ENCODE measurements around the gene RMI2.

The RMI2 gene

DNA sequence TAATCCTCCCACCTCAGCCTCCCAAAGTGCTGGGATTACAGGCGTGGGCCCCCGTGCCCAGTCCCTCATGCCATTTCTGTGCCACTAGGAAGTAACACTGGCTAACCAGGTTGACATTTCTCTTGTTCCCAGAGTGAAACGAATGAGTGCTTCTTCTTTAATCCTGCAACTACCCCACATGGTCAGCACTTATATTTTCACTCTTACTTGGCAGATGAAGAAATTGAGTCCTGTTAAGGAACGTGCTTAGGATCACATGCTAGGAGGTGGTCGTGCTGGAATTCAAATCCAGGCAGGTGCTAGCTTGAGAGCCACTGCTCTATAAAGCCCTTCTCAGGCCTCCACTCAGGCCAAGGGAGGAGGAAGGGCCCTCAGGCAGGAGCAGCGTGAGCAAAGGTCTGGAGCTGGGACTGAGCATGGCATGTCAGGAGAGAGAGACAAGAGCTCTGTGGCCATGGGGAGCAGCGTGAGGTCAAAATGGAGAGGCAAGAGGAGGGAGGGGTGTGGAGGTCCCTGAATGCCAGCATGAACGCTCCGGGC lies 18.5 kb upstream of the RMI2 start:
- Histone ChIP-seq H3K27me3 (ENCODE audit: insufficient read depth, low read length) (no peaks in the 10 kb centered on the region), H2AFZ (ENCODE audit: insufficient read depth, low read length, poor library complexity) (no peak overlapping the region), H3K4ac (ENCODE audit: low read depth, low read length) (no peak overlapping the region), H2AK5ac (ENCODE audit: low read length) (peak overlapping the region; percentile 11), H3K9ac (ENCODE audit: low read length) (no peak overlapping the region), H3K4me1 (ENCODE audit: control insufficient read depth in 1 of 2, insufficient read depth in 2 of 2, low read length in 2 of 2) (peaks cover 16 to 28% of the 10 kb centered on the region in 2 experiments), H3K79me2 (ENCODE audit: control insufficient read depth, insufficient read depth, low read length, poor library complexity) (no peaks in the 10 kb centered on the region), H4K8ac (ENCODE audit: low read depth, low read length) (peak overlapping the region; percentile 33), H2BK120ac (ENCODE audit: insufficient read depth, low read length, poor library complexity) (peak overlapping the region; percentile 50), H3K27ac (ENCODE audit: low read depth, low read length) (peak overlapping the region; percentile 2), H3K23ac (ENCODE audit: low read length) (no peak overlapping the region), H3K18ac (ENCODE audit: low read length) (peak overlapping the region; percentile 34), H4K91ac (ENCODE audit: low read depth, low read length) (peak overlapping the region; percentile 67), H3K79me1 (ENCODE audit: low read length) (peaks cover 22% of the 10 kb centered on the region), H3K14ac (ENCODE audit: low read length) (peak overlapping the region; percentile 46), H2BK5ac (ENCODE audit: low read depth, low read length, poor library complexity) (peak overlapping the region; percentile 23), H3K4me3 (ENCODE audit: low read depth, low read length) (no peak overlapping the region), H3K9me3 (ENCODE audit: insufficient read depth, low read depth, low read length) (no peaks in the 10 kb centered on the region), H3K4me2 (ENCODE audit: low read length) (no peak overlapping the region), H4K12ac (ENCODE audit: low read depth, low read length) (no peak overlapping the region), H3K36me3 (ENCODE audit: control insufficient read depth in 1 of 2, insufficient read depth in 2 of 2, low read length in 2 of 2) (no peaks in the 10 kb centered on the region), H2BK12ac (ENCODE audit: low read length) (peak overlapping the region; percentile 8)
- no peak for DNase-seq
- WGBS (ENCODE audit: extremely low coverage, insufficient coverage, insufficient read length) = no CpG with 5 or more reads among the region's 9 CpGs

DNA sequence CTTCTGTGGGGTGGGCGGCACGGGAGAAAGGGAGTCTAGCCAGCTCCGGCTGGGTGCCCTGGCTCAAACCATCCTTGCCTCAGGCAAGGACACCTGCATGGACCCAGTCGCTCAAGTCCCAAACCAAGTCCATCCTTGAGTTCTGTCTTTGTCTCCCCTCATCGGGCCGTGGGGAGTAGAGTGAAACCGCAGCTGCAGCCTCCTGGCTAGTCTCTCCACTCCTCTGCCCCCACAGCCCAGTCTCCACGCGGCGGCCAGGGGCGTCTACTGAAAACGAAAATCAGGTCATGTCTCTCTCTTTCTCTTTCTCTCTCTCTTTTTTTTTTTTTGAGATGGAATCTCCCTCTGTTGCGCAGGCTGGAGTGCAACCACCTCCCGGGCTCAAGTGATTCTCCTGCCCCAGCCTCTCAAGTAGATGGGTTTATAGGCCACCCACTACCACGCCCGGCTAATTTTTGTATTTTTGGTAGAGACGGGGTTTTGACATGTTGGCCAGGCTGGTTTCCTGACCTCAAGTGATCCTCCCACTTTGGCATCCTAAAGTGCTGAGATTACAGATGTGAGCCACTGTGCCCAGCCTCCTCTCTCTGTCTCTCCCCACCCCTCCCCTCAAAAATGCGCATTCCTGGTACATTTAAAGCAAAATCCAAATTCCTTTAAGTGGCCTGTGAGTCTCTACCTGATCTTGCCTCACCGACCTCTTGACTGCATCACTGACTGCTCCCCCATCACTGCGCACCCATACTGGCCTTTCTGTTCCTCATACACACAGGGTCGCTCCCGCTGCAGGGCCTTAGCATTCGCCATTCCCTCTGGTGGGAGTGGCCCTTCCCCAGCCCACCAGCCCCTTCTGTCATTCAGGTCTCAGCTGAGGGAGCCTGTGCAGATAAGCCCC lies 17.7 kb upstream of the RMI2 start:
- WGBS (ENCODE audit: extremely low coverage, insufficient coverage, insufficient read length) = no CpG with 5 or more reads among the region's 23 CpGs

DNA sequence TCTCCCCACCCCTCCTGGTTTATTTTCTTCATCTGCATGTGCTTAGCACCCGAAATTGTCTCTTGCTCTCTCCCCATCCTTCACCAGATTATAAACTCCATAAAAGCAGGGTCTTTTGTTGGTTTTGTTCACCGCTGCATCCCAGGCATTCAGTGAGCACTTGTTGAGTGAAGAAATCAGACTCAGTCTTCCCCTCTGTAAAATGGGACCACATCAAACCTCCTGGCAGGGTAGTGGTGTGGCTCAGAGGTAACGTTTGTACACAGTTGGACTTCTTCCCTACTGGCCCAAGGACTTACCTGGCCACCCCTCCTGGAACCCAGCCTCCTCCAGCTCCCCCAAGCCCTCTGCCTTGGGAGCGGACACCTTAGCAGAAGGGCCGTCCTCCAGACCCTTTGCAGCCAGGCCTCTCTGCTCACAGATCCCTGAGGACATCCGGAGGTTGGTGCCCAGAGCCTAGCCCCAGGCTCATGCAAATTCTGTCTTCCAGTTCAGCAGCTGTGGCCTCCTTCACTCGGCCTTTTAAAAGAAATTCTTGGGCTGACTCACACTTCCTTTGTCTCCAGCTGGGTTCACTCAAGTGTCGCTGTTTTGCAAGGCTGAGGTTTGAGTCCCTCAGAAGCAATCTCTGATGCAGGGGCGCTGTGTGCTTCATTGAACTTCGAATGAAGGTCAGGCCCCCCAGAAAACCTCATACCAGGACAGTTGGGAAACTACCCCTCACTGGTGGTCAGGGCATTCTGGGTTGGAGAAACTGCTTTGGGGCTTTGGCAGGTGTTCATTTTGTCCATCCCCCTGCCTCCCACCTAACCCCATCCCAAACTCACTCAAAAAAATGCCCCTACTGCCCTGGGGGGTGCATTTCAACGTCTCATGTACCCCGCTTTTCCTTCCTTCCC lies 16.8 kb upstream of the RMI2 start:
- Histone ChIP-seq H3K9me3 (ENCODE audit: insufficient read depth, low read depth, low read length) (no peaks in the 10 kb centered on the region), H3K23ac (ENCODE audit: low read length) (no peak overlapping the region), H3K79me1 (ENCODE audit: low read length) (peaks cover 24% of the 10 kb centered on the region), H4K91ac (ENCODE audit: low read depth, low read length) (peak overlapping the region; percentile 98), H2BK12ac (ENCODE audit: low read length) (peak overlapping the region; percentile 98), H3K4ac (ENCODE audit: low read depth, low read length) (peak overlapping the region; percentile 39), H4K12ac (ENCODE audit: low read depth, low read length) (peak overlapping the region; percentile 1), H2AFZ (ENCODE audit: insufficient read depth, low read length, poor library complexity) (no peak overlapping the region), H3K9ac (ENCODE audit: low read length) (no peak overlapping the region), H3K79me2 (ENCODE audit: control insufficient read depth, insufficient read depth, low read length, poor library complexity) (peaks cover 2% of the 10 kb centered on the region), H2AK5ac (ENCODE audit: low read length) (peak overlapping the region; percentile 95), H3K14ac (ENCODE audit: low read length) (peak overlapping the region; percentile 82), H2BK120ac (ENCODE audit: insufficient read depth, low read length, poor library complexity) (peak overlapping the region; percentile 90), H3K18ac (ENCODE audit: low read length) (peak overlapping the region; percentile 82), H3K4me1 (ENCODE audit: control insufficient read depth in 1 of 2, insufficient read depth in 2 of 2, low read length in 2 of 2) (peaks cover 19 to 29% of the 10 kb centered on the region in 2 experiments), H3K4me3 (ENCODE audit: low read depth, low read length) (no peak overlapping the region), H3K4me2 (ENCODE audit: low read length) (peak overlapping the region; percentile 71), H4K8ac (ENCODE audit: low read depth, low read length) (peak overlapping the region; percentile 75), H3K27ac (ENCODE audit: low read depth, low read length) (peak overlapping the region; percentile 98), H2BK5ac (ENCODE audit: low read depth, low read length, poor library complexity) (peak overlapping the region; percentile 92), H3K27me3 (ENCODE audit: insufficient read depth, low read length) (no peaks in the 10 kb centered on the region), H3K36me3 (ENCODE audit: control insufficient read depth in 1 of 2, insufficient read depth in 2 of 2, low read length in 2 of 2) (no peaks in the 10 kb centered on the region)
- DNase-seq = peak; percentile 90 to 95
- WGBS (ENCODE audit: extremely low coverage, insufficient coverage, insufficient read length) = no CpG with 5 or more reads among the region's 12 CpGs

More for the DNA sequence above, 17.7 kb upstream of the RMI2 start:
- H3K4me3 ChIP-seq (ENCODE audit: low read depth, low read length) = no peak overlapping the region
- no peak overlapping the region for H2AFZ ChIP-seq (ENCODE audit: insufficient read depth, low read length, poor library complexity)
- H3K36me3 ChIP-seq (ENCODE audit: control insufficient read depth in 1 of 2, insufficient read depth in 2 of 2, low read length in 2 of 2) = no peaks in the 10 kb centered on the region
- H3K9ac ChIP-seq (ENCODE audit: low read length) = no peak overlapping the region
- no peaks in the 10 kb centered on the region for H3K79me2 ChIP-seq (ENCODE audit: control insufficient read depth, insufficient read depth, low read length, poor library complexity)
- H3K79me1 ChIP-seq (ENCODE audit: low read length) = peaks cover 22% of the 10 kb centered on the region
- peaks cover 16 to 28% of the 10 kb centered on the region in 2 experiments for H3K4me1 ChIP-seq (ENCODE audit: control insufficient read depth in 1 of 2, insufficient read depth in 2 of 2, low read length in 2 of 2)
- H3K4ac ChIP-seq (ENCODE audit: low read depth, low read length) = no peak overlapping the region
- H2AK5ac ChIP-seq (ENCODE audit: low read length) = peak overlapping the region; percentile 95
- H4K8ac ChIP-seq (ENCODE audit: low read depth, low read length) = peak overlapping the region; percentile 52
- peak overlapping the region; percentile 82 for H3K18ac ChIP-seq (ENCODE audit: low read length)
- no peaks in the 10 kb centered on the region for H3K9me3 ChIP-seq (ENCODE audit: insufficient read depth, low read depth, low read length)
- peak overlapping the region; percentile 82 for H3K14ac ChIP-seq (ENCODE audit: low read length)
- peak overlapping the region; percentile 93 for H4K91ac ChIP-seq (ENCODE audit: low read depth, low read length)
- no peak overlapping the region for H4K12ac ChIP-seq (ENCODE audit: low read depth, low read length)
- peak overlapping the region; percentile 86 for H2BK120ac ChIP-seq (ENCODE audit: insufficient read depth, low read length, poor library complexity)
- DNase-seq = no peak
- peak overlapping the region; percentile 98 for H3K27ac ChIP-seq (ENCODE audit: low read depth, low read length)
- no peaks in the 10 kb centered on the region for H3K27me3 ChIP-seq (ENCODE audit: insufficient read depth, low read length)
- H2BK5ac ChIP-seq (ENCODE audit: low read depth, low read length, poor library complexity) = peak overlapping the region; percentile 49
- peak overlapping the region; percentile 98 for H2BK12ac ChIP-seq (ENCODE audit: low read length)
- H3K23ac ChIP-seq (ENCODE audit: low read length) = no peak overlapping the region
- no peak overlapping the region for H3K4me2 ChIP-seq (ENCODE audit: low read length)

DNA sequence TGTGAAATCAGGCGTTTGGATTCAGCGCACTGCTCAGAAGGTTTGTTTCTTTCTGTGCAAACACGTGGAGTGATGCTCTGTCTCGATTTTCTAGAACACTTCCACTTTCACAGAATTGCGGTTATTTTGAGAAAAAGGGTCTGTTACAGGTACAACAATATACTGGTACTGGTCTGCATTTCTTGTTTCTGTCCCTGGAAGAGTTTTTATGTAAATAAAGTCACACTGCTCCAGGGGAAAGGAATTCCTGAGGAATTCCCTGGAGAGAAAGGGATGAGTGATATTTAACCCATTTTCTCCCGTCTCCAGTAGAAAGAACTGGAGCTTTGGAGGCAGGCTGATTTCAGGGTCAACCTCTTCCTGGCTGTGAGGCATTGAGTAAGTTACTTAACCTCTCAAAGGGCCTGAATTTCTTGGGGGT lies 16.2 kb upstream of the RMI2 start:
- Histone ChIP-seq H3K27ac (ENCODE audit: low read depth, low read length) (peak overlapping the region; percentile 98), H3K27me3 (ENCODE audit: insufficient read depth, low read length) (no peaks in the 10 kb centered on the region), H2BK120ac (ENCODE audit: insufficient read depth, low read length, poor library complexity) (peak overlapping the region; percentile 90), H4K8ac (ENCODE audit: low read depth, low read length) (peak overlapping the region; percentile 75), H3K9me3 (ENCODE audit: insufficient read depth, low read depth, low read length) (no peaks in the 10 kb centered on the region), H2AK5ac (ENCODE audit: low read length) (no peak overlapping the region), H3K79me2 (ENCODE audit: control insufficient read depth, insufficient read depth, low read length, poor library complexity) (peaks cover 2% of the 10 kb centered on the region), H3K4me3 (ENCODE audit: low read depth, low read length) (no peak overlapping the region), H4K91ac (ENCODE audit: low read depth, low read length) (peak overlapping the region; percentile 98), H3K4ac (ENCODE audit: low read depth, low read length) (peak overlapping the region; percentile 39), H2AFZ (ENCODE audit: insufficient read depth, low read length, poor library complexity) (no peak overlapping the region), H4K12ac (ENCODE audit: low read depth, low read length) (no peak overlapping the region), H2BK5ac (ENCODE audit: low read depth, low read length, poor library complexity) (peak overlapping the region; percentile 92), H3K4me1 (ENCODE audit: control insufficient read depth in 1 of 2, insufficient read depth in 2 of 2, low read length in 2 of 2) (peaks cover 22 to 31% of the 10 kb centered on the region in 2 experiments), H3K18ac (ENCODE audit: low read length) (peak overlapping the region; percentile 78), H3K79me1 (ENCODE audit: low read length) (peaks cover 25% of the 10 kb centered on the region), H3K4me2 (ENCODE audit: low read length) (peak overlapping the region; percentile 71), H3K14ac (ENCODE audit: low read length) (peak overlapping the region; percentile 82), H3K9ac (ENCODE audit: low read length) (no peak overlapping the region), H2BK12ac (ENCODE audit: low read length) (peak overlapping the region; percentile 82), H3K36me3 (ENCODE audit: control insufficient read depth in 1 of 2, insufficient read depth in 2 of 2, low read length in 2 of 2) (no peaks in the 10 kb centered on the region), H3K23ac (ENCODE audit: low read length) (no peak overlapping the region)
- DNase-seq = peak in 1 of 2 donors; percentile 20
- WGBS (ENCODE audit: extremely low coverage, insufficient coverage, insufficient read length) = no CpG with 5 or more reads among the region's 6 CpGs

All from trophoblast cell (in vitro differentiated cells and primary cell).